ENCODE results near the gene MRPS23. TPM values are rescaled to one million over a fixed set of nuclear protein-coding genes. Genes with fewer than 3 reads are reported as not detected.

MRPS23 gene
- total RNA-seq, 3 donors from 2014 or later (not counting 1 experiment from before 2014, with no cell fraction given) = 12.8 to 17.3 (median 17.2) TPM

GRCh38 chr17:57892146-57892819 is 42.4 kb upstream of the MRPS23 start:
- Mint-ChIP-seq H3K4me1 (peaks cover 11 to 15% of the 10 kb centered on the region in 2 donors), H3K27ac (peak overlapping the region in 1 of 2 donors; percentile 78), H3K4me3 (no peak overlapping the region), H3K9me3 (no peaks in the 10 kb centered on the region), H3K36me3 (no peaks in the 10 kb centered on the region), H3K27me3 (ENCODE audit: low read depth in 2 of 2) (peaks cover 0 to 2% of the 10 kb centered on the region in 2 donors)
- peak; percentile 88 for TF ChIP-seq CTCF (IDR thresholded peaks at IDR 0.05)
- no peak overlapping the region for H3K27ac ChIP-seq (ENCODE audit: low read length)
- intact Hi-C loops (cut with micrococcal nuclease) = loop anchor here (1.0 kb wide), 2 partner anchors 107 to 221 kb away; no protein-coding TSS in a partner anchor
- H3K4me3 ChIP-seq (ENCODE audit: low read length) = no peak overlapping the region
- H3K36me3 ChIP-seq (ENCODE audit: control insufficient read depth, insufficient read depth, low read length) = no peaks in the 10 kb centered on the region
- ATAC-seq (peak; percentile 87 to 95 (median 90)), DNase-seq (peak; percentile 72 to 84)
- H3K4me1 ChIP-seq (ENCODE audit: control insufficient read depth, insufficient read depth, low read length) = peaks cover 17% of the 10 kb centered on the region
- WGBS (ENCODE audit: insufficient coverage) = 71% methylated on average over 6 of the region's 6 CpGs
- H3K9me3 ChIP-seq (ENCODE audit: control insufficient read depth, insufficient read depth, low read length) = no peaks in the 10 kb centered on the region
- H3K27me3 ChIP-seq (ENCODE audit: control insufficient read depth, insufficient read depth, low read length) = no peaks in the 10 kb centered on the region

GRCh38 chr17:57890857-57891232 is 41.0 kb upstream of the MRPS23 start:
- Mint-ChIP-seq H3K4me3 (no peak overlapping the region), H3K9me3 (no peaks in the 10 kb centered on the region), H3K27ac (no peak overlapping the region), H3K4me1 (peaks cover 11 to 15% of the 10 kb centered on the region in 2 donors), H3K36me3 (no peaks in the 10 kb centered on the region), H3K27me3 (ENCODE audit: low read depth in 2 of 2) (peaks cover 0 to 2% of the 10 kb centered on the region in 2 donors)
- peaks cover 17% of the 10 kb centered on the region for H3K4me1 ChIP-seq (ENCODE audit: control insufficient read depth, insufficient read depth, low read length)
- no peaks in the 10 kb centered on the region for H3K9me3 ChIP-seq (ENCODE audit: control insufficient read depth, insufficient read depth, low read length)
- H3K4me3 ChIP-seq (ENCODE audit: low read length) = no peak overlapping the region
- DNase-seq (no peak), ATAC-seq (no peak)
- H3K36me3 ChIP-seq (ENCODE audit: control insufficient read depth, insufficient read depth, low read length) = no peaks in the 10 kb centered on the region
- intact Hi-C loops (cut with micrococcal nuclease) = no loop called here
- H3K27me3 ChIP-seq (ENCODE audit: control insufficient read depth, insufficient read depth, low read length) = no peaks in the 10 kb centered on the region
- WGBS (ENCODE audit: insufficient coverage) = 74% methylated on average over 4 of the region's 4 CpGs
- no peak for TF ChIP-seq CTCF (IDR thresholded peaks at IDR 0.05)
- no peak overlapping the region for H3K27ac ChIP-seq (ENCODE audit: low read length)

- no peak overlapping the region for H3K4me3 Mint-ChIP-seq
- no peak for TF ChIP-seq CTCF (IDR thresholded peaks at IDR 0.05)
- peaks cover 17% of the 10 kb centered on the region for H3K4me1 ChIP-seq (ENCODE audit: control insufficient read depth, insufficient read depth, low read length)
- H3K27me3 Mint-ChIP-seq (ENCODE audit: low read depth in 2 of 2) = peaks cover 0 to 2% of the 10 kb centered on the region in 2 donors
- H3K9me3 Mint-ChIP-seq = no peaks in the 10 kb centered on the region
- no peaks in the 10 kb centered on the region for H3K36me3 Mint-ChIP-seq
- H3K36me3 ChIP-seq (ENCODE audit: control insufficient read depth, insufficient read depth, low read length) = no peaks in the 10 kb centered on the region
- 82% methylated on average over 11 of the region's 11 CpGs for WGBS (ENCODE audit: insufficient coverage)
- peaks cover 11 to 15% of the 10 kb centered on the region in 2 donors for H3K4me1 Mint-ChIP-seq
- no peak overlapping the region for H3K4me3 ChIP-seq (ENCODE audit: low read length)
- H3K9me3 ChIP-seq (ENCODE audit: control insufficient read depth, insufficient read depth, low read length) = no peaks in the 10 kb centered on the region
- intact Hi-C loops (cut with micrococcal nuclease) = no loop called here
- H3K27ac Mint-ChIP-seq = no peak overlapping the region
- no peak for DNase-seq
- H3K27ac ChIP-seq (ENCODE audit: low read length) = no peak overlapping the region
- H3K27me3 ChIP-seq (ENCODE audit: control insufficient read depth, insufficient read depth, low read length) = no peaks in the 10 kb centered on the region
- no peak for ATAC-seq
Observed at GRCh38 chr17:57889892-57890856, 40.3 kb upstream of the MRPS23 start.

Data from natural killer cell (primary cell).